BJ (cell line): ENCODE measurements around the gene SPC25. TPM values are rescaled to one million over a fixed set of nuclear protein-coding genes. Genes with fewer than 3 reads are reported as not detected.

Source experiments
- CTCF ChIA-PET: fragments of 350-600 bp; formaldehyde crosslinking; extraction: SDS; loops from one replicate; lab custom pipeline; 2021; ENCODE audit warnings: antibody characterized with exemption, inconsistent platforms; lab: Yijun Ruan, JAX
- POLR2A ChIA-PET: fragments of 300-600 bp; sonication (Branson Sonifier 250); formaldehyde crosslinking; extraction: SDS; loops from one replicate; lab custom pipeline; 2021; ENCODE audit warnings: antibody characterized with exemption; lab: Charles Lee
- DNase-seq: peaks from one replicate; pipeline ENCODE4 v3.0.0-alpha.2; 2011; ENCODE audit warnings: low read depth
- H3K27me3 ChIP-seq: 2 replicates; pipeline ENCODE4 v1.6.0; 2011; ENCODE audit warnings: low read length; ENCODE audit not compliant: control insufficient read depth, insufficient read depth
- H3K36me3 ChIP-seq: 2 replicates; pipeline ENCODE4 v1.5.1; 2011; ENCODE audit warnings: low read length; ENCODE audit not compliant: control insufficient read depth, insufficient read depth
- H3K4me3 ChIP-seq: 2 replicates; pipeline ENCODE4 v1.5.1; 2011; ENCODE audit warnings: low read depth, mild to moderate bottlenecking, control low read depth, low read length
- CTCF ChIP-seq: IDR thresholded peaks from 2 replicates; pipeline ENCODE4 v1.5.1; 2011; ENCODE audit warnings: low read depth, mild to moderate bottlenecking, control low read depth, inconsistent platforms, low read length, moderate library complexity; ENCODE audit not compliant: insufficient read depth
- polyA plus RNA-seq: library from polyadenylated mRNA; depleted of rRNA; stranded (reverse); fragments of >200 nt; gene quantifications from 2 replicates; pipeline ENCODE4 v1.2.3, GENCODE V29; 2011

SPC25 gene
- polyA plus RNA-seq, 1 experiment: 4.8 TPM

GRCh38 chr2:168913495-168913894 is 23.3 kb upstream of the SPC25 start:
- H3K36me3 ChIP-seq: no peaks in the 10 kb centered on the region
- H3K27me3 ChIP-seq: peaks cover 15% of the 10 kb centered on the region
- no peak for DNase-seq
- no peak for TF ChIP-seq CTCF
- ChIA-PET POLR2A (no interaction called here), CTCF (no interaction called here)
- H3K4me3 ChIP-seq: no peak overlapping the region

GRCh38 chr2:168912901-168913369 is 22.7 kb upstream of the SPC25 start:
- H3K36me3 ChIP-seq: no peaks in the 10 kb centered on the region
- DNase-seq: no peak
- peak overlapping the region; percentile 27 for H3K4me3 ChIP-seq
- peaks cover 16% of the 10 kb centered on the region for H3K27me3 ChIP-seq
- TF ChIP-seq CTCF: no peak
- CTCF ChIA-PET: interaction anchor here (1.3 kb wide), 1 partner anchor 139 kb away, joined by 6 read pairs; no protein-coding TSS in a partner anchor
- POLR2A ChIA-PET: no interaction called here

GRCh38 chr2:168912466-168912865 is 22.2 kb upstream of the SPC25 start:
- no peak for DNase-seq
- peaks cover 16% of the 10 kb centered on the region for H3K27me3 ChIP-seq
- no peak for TF ChIP-seq CTCF
- POLR2A ChIA-PET: no interaction called here
- H3K4me3 ChIP-seq: peak overlapping the region; percentile 27; the same call in 1 of the 2 replicates
- CTCF ChIA-PET: interaction anchor here (1.3 kb wide), 1 partner anchor 139 kb away, joined by 6 read pairs; no protein-coding TSS in a partner anchor
- no peaks in the 10 kb centered on the region for H3K36me3 ChIP-seq

- H3K27me3 ChIP-seq: peaks cover 14% of the 10 kb centered on the region
- POLR2A ChIA-PET: interaction anchor here (0.8 kb wide), 1 partner anchor 187 kb away, joined by 3 read pairs; no protein-coding TSS in a partner anchor
- H3K36me3 ChIP-seq: no peaks in the 10 kb centered on the region
- H3K4me3 ChIP-seq: no peak overlapping the region
- no peak for TF ChIP-seq CTCF
- CTCF ChIA-PET: interaction anchor here (0.7 to 2.5 kb wide), 2 partner anchors 9 to 17 kb away, joined by 3 to 11 read pairs; no protein-coding TSS in a partner anchor
- DNase-seq: no peak
Observed at GRCh38 chr2:168910330-168910729, 20.1 kb upstream of the SPC25 start.

- DNase-seq: no peak
- peaks cover 12% of the 10 kb centered on the region; the same call in 1 of the 2 replicates for H3K27me3 ChIP-seq
- POLR2A ChIA-PET: no interaction called here
- H3K36me3 ChIP-seq: no peaks in the 10 kb centered on the region
- H3K4me3 ChIP-seq: no peak overlapping the region
- no peak for TF ChIP-seq CTCF
- CTCF ChIA-PET: interaction anchor here (1.0 to 1.4 kb wide), 2 partner anchors 13 to 565 kb away, joined by 3 read pairs; no protein-coding TSS in a partner anchor
Observed at GRCh38 chr2:168907940-168908662, 17.9 kb upstream of the SPC25 start.
